ENCODE data around the gene CMSS1. TPM values are rescaled to one million over a fixed set of nuclear protein-coding genes. Genes with fewer than 3 reads are reported as not detected.

The CMSS1 gene
- total RNA-seq, 1 experiment from 2014 or later = 64.1 TPM

- POLR2A ChIA-PET = interaction anchor here (0.9 kb wide), 1 partner anchor 410 kb away, joined by 3 read pairs; no protein-coding TSS in a partner anchor
- no peaks in the 10 kb centered on the region for H3K9me2 ChIP-seq (ENCODE audit: insufficient read depth)
- H3K4me3 ChIP-seq (replicated peaks in 1 of 2; ENCODE audit: low read depth in 1 of 2, low read length in 2 of 2) = no peak overlapping the region
- CTCF ChIA-PET = interaction anchor here (0.7 to 2.3 kb wide), 14 partner anchors 12 to 455 kb away, joined by 3 to 73 read pairs (median 3); partner anchors contain the start of gene TBC1D23
- DNase-seq (ENCODE audit: low read depth, low spot score) (no peak), ATAC-seq (0 out of 2 replicates have a peak, but pooled peaks have one; percentile 27)
- TF ChIP-seq POLR2AphosphoS5 (IDR thresholded peaks at IDR 0.05; ENCODE audit: low read depth, low read length) (no peak), SP1 (IDR thresholded peaks at IDR 0.05; ENCODE audit: low read depth) (no peak), RAD21 (IDR thresholded peaks at IDR 0.05; ENCODE audit: low read depth) (no peak), POLR2A (IDR thresholded peaks at IDR 0.05; ENCODE audit: borderline replicate concordance, extremely low read depth, insufficient read depth, insufficient read length) (no peak), ZFX (IDR thresholded peaks at IDR 0.05) (no peak), CEBPB (IDR thresholded peaks at IDR 0.05; ENCODE audit: low read depth) (no peak), SIN3A (IDR thresholded peaks at IDR 0.05; ENCODE audit: low read depth) (no peak), ZNF274 (IDR thresholded peaks at IDR 0.05; ENCODE audit: low read depth, low read length) (no peak), EZH2phosphoT487 (IDR thresholded peaks at IDR 0.05; ENCODE audit: borderline replicate concordance) (no peak), ATF3 (IDR thresholded peaks at IDR 0.05) (no peak), EGR1 (IDR thresholded peaks at IDR 0.05; ENCODE audit: low read depth) (no peak), CTCF (IDR thresholded peaks at IDR 0.05 in 2 of 3, conservative IDR thresholded peaks at IDR 0.05 in 1 of 3; ENCODE audit: borderline replicate concordance in 1 of 3, insufficient read depth in 1 of 3, low read depth in 2 of 3, low read length in 2 of 3) (no peak)
- TF ChIP-seq, protein P1, sequence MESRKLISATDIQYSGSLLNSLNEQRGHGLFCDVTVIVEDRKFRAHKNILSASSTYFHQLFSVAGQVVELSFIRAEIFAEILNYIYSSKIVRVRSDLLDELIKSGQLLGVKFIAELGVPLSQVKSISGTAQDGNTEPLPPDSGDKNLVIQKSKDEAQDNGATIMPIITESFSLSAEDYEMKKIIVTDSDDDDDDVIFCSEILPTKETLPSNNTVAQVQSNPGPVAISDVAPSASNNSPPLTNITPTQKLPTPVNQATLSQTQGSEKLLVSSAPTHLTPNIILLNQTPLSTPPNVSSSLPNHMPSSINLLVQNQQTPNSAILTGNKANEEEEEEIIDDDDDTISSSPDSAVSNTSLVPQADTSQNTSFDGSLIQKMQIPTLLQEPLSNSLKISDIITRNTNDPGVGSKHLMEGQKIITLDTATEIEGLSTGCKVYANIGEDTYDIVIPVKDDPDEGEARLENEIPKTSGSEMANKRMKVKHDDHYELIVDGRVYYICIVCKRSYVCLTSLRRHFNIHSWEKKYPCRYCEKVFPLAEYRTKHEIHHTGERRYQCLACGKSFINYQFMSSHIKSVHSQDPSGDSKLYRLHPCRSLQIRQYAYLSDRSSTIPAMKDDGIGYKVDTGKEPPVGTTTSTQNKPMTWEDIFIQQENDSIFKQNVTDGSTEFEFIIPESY (IDR thresholded peaks at IDR 0.05; ENCODE audit: extremely low read depth, insufficient replicate concordance, low read length) = no peak
- TF ChIP-seq, protein P2, sequence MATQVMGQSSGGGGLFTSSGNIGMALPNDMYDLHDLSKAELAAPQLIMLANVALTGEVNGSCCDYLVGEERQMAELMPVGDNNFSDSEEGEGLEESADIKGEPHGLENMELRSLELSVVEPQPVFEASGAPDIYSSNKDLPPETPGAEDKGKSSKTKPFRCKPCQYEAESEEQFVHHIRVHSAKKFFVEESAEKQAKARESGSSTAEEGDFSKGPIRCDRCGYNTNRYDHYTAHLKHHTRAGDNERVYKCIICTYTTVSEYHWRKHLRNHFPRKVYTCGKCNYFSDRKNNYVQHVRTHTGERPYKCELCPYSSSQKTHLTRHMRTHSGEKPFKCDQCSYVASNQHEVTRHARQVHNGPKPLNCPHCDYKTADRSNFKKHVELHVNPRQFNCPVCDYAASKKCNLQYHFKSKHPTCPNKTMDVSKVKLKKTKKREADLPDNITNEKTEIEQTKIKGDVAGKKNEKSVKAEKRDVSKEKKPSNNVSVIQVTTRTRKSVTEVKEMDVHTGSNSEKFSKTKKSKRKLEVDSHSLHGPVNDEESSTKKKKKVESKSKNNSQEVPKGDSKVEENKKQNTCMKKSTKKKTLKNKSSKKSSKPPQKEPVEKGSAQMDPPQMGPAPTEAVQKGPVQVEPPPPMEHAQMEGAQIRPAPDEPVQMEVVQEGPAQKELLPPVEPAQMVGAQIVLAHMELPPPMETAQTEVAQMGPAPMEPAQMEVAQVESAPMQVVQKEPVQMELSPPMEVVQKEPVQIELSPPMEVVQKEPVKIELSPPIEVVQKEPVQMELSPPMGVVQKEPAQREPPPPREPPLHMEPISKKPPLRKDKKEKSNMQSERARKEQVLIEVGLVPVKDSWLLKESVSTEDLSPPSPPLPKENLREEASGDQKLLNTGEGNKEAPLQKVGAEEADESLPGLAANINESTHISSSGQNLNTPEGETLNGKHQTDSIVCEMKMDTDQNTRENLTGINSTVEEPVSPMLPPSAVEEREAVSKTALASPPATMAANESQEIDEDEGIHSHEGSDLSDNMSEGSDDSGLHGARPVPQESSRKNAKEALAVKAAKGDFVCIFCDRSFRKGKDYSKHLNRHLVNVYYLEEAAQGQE (IDR thresholded peaks at IDR 0.05; ENCODE audit: low read depth) = no peak
- TF ChIP-seq, protein P3, sequence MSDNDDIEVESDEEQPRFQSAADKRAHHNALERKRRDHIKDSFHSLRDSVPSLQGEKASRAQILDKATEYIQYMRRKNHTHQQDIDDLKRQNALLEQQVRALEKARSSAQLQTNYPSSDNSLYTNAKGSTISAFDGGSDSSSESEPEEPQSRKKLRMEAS (IDR thresholded peaks at IDR 0.05) = no peak
- no peaks in the 10 kb centered on the region for H3K9me3 ChIP-seq (ENCODE audit: control insufficient read depth in 1 of 2, insufficient read depth in 1 of 2, low read depth in 1 of 2, low read length in 2 of 2)
- no peak overlapping the region for H3K9ac ChIP-seq (ENCODE audit: low read length)
- H3K4me2 ChIP-seq (ENCODE audit: low read length) = no peak overlapping the region
- H3K27ac ChIP-seq (ENCODE audit: low read depth, low read length) = no peak overlapping the region
- no peak overlapping the region for H2AFZ ChIP-seq (ENCODE audit: low read depth, low read length, poor library complexity, severe bottlenecking)
- no peaks in the 10 kb centered on the region for H3K4me1 ChIP-seq (ENCODE audit: control insufficient read depth in 1 of 2, insufficient read depth in 2 of 2, low read length in 2 of 2)
- peaks cover 53% of the 10 kb centered on the region for H3K79me2 ChIP-seq (ENCODE audit: insufficient read depth, low read length)
- RAD21 ChIA-PET (ENCODE audit: low non-redundant PET in 1 of 2, low total read pairs in 2 of 2, uncharacterized antibody in 2 of 2, unreplicated experiment in 2 of 2) = interaction anchor here (0.6 to 1.8 kb wide), 3 partner anchors 11 to 410 kb away, joined by 4 to 17 read pairs (median 15); no protein-coding TSS in a partner anchor
- no peaks in the 10 kb centered on the region for H3K27me3 ChIP-seq (ENCODE audit: insufficient read depth, low read length)
- BruUV-seq (replicated peaks) = no TSS peak
- no peaks in the 10 kb centered on the region for H3K36me3 ChIP-seq (ENCODE audit: control insufficient read depth in 1 of 2, insufficient read depth in 2 of 2, low read length in 2 of 2)
- intact Hi-C loops (cut with micrococcal nuclease) = loop anchor here (1.0 to 5.0 kb wide), 4 partner anchors 225 to 749 kb away; no protein-coding TSS in a partner anchor
- H4K20me1 ChIP-seq (ENCODE audit: insufficient read depth) = 0 out of 2 replicates have a peak, but pooled peaks cover 3% of the 10 kb centered on the region
These were observed 26.1 kb downstream of the CMSS1 start for GRCh38 chr3:99843590-99844258.
